Measurements from ENCODE around the gene APOD.
A peak's percentile ranks its signal among the peaks of the same experiment; 100 is the strongest.
"Not testable (repeated sequence)": the region's sequence is repeated elsewhere in the genome, so short reads cannot be mapped to it uniquely, and the experiment has no call there.

The APOD gene

GRCh38 chr3:195591220-195591619 lies 7.5 kb upstream of the APOD start:
- peak; percentile 28 for DNase-seq (ENCODE audit: extremely low read depth, low read depth)
- no peak for TF ChIP-seq CTCF (IDR thresholded peaks at IDR 0.05; ENCODE audit: low read depth, low read length)

GRCh38 chr3:195590381-195590780 lies 6.6 kb upstream of the APOD start:
- not testable (repeated sequence) for DNase-seq (ENCODE audit: extremely low read depth, low read depth)

- not testable (repeated sequence) for DNase-seq (ENCODE audit: extremely low read depth, low read depth)
Observed at GRCh38 chr3:195589796-195590195, 6.1 kb upstream of the APOD start.

- no peak for TF ChIP-seq CTCF (IDR thresholded peaks at IDR 0.05; ENCODE audit: low read depth, low read length)
- DNase-seq (ENCODE audit: extremely low read depth, low read depth), result no peak
Observed at GRCh38 chr3:195587824-195588223, 4.1 kb upstream of the APOD start.

- no peak for DNase-seq (ENCODE audit: extremely low read depth, low read depth)
- TF ChIP-seq CTCF (IDR thresholded peaks at IDR 0.05; ENCODE audit: low read depth, low read length), result no peak
Observed at GRCh38 chr3:195587406-195587805, 3.7 kb upstream of the APOD start.

- TF ChIP-seq CTCF (IDR thresholded peaks at IDR 0.05; ENCODE audit: low read depth, low read length), result no peak
- DNase-seq (ENCODE audit: extremely low read depth, low read depth), result no peak
Observed at GRCh38 chr3:195584543-195584870, 767 bp upstream of the APOD start.

GRCh38 chr3:195582947-195583346 lies 793 bp downstream of the APOD start:
- TF ChIP-seq CTCF (IDR thresholded peaks at IDR 0.05; ENCODE audit: low read depth, low read length), result no peak
- no peak for DNase-seq (ENCODE audit: extremely low read depth, low read depth)

GRCh38 chr3:195580744-195581443 lies 2.8 kb downstream of the APOD start:
- no peak for TF ChIP-seq CTCF (IDR thresholded peaks at IDR 0.05; ENCODE audit: low read depth, low read length)
- DNase-seq (ENCODE audit: extremely low read depth, low read depth), result peak; percentile 47

Data from AG09319 (cell line).